Measurements from ENCODE around the gene SUPT20HL2. TPM values are rescaled to one million over a fixed set of nuclear protein-coding genes. Genes with fewer than 3 reads are reported as not detected.
"Not testable (repeated sequence)": the region's sequence is repeated elsewhere in the genome, so short reads cannot be mapped to it uniquely, and the experiment has no call there.

SUPT20HL2 gene
- not detected in 2 replicates for total RNA-seq (2014; rRNA removed; shearing (Covaris generic))
- polyA plus RNA-seq (2014; cell fraction: nucleus; rRNA removed), result 0.07 and 0.32 TPM in 2 replicates

DNA sequence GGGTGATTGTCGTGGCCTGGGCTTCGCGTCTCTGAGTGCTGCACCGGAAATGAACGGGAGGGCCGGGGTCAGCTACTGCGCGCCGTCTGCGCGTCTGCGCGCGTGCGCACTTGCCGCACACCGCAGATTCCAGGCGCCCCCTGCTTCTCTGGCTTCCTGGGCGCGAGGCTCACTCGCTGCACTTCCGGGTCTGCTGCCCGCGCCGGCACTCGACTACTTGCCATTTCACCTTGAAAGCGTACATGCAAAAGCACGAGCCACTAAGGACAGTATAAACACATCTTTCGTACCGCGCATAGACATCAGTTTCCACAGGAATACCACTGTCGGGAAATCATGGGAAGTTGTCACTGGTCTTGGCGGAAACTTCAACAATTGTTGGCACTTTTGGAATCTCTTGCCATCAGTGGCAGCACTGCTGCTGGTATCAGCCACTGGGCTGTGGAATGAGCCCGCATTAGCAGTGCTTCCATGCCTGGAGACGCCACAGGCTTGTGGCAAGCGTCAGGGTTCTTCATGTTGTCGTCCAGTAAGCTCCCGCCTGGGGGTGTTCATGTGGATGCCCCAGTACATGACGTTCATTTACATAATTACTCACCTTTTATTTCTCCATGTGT lies at the start of gene SUPT20HL2:
Gene SUPT20HL2, minus strand, starts transcription at position 51 of the 617 bp plus-strand sequence. CDS start 754 bp downstream, outside the sequence.
- DNase-seq (ENCODE audit: extremely low read depth, low read depth), result no peak

DNA sequence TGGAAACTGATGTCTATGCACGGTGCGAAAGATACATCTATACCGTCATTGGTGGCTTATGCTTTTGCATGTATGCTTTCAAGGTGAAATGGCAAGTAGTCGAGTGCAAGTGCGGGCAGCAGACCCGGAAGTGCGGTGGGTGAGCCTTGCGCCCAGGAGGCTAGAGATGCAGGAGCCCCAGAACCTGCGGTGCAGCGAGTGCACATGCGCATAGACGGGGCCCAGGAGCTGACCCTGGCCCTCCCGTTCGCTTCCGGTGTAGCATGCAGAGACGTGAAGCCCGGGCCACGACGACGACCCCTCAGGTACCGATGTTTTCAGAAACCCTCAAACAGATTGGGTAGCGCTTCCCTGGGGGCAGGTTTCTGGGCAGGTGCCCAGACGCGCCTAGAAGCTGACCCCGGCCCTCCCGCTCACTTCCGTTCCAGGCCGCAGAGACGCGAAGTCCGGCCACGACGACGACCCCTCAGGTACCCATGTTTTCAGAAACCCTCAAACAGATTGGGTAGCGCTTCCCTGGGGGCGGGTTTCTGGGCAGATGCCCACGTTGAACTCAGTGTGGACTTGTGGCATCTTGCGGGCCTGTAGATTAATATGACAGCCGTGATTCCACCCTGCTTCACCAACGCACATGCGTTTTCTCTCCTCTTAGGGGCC lies 48.3 kb upstream of the SUPT20HL2 start:
- not testable (repeated sequence) for DNase-seq (ENCODE audit: extremely low read depth, low read depth)

DNA sequence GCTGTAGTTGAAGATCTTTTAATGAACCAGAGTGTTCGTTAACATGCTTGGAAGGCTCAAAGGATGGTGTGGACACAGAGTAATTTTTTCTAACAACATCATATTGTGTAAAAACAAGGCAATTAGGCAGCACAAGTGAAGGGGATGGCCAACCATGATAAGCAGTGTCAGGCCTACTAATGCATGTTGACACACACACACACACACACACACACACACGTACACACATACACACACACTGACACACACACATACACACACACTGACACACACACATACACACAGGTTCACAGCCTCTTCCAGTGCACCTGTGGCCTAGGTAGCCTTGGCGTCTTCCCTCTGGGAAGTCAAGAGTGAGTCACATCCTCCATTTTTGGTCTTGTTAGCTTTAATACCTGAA lies 46.4 kb upstream of the SUPT20HL2 start, which contains the start of gene SUPT20HL1:
Gene SUPT20HL1, plus strand, starts transcription at position 368 of the 400 bp plus-strand sequence. CDS start 2,122 bp downstream, outside the sequence.
- no peak for DNase-seq (ENCODE audit: extremely low read depth, low read depth)

DNA sequence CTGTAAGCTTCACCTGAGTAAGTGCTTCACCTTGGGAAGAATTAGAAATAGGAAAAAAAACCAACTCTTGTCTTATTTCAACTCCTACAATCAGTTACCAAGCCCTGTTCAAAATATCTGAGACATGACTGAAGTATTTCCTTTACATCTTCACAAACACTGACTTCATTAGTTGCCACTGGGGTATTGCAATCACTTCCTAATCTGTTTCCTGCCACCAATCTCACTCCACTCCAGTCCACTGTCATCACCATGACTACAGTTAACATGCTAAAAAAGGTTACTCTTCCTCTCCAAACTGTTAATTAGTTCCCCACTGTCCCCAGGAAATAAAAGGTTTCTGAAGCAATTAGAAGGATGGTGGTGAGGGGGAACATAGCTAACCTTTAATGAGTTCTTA lies 43.2 kb upstream of the SUPT20HL2 start:
- DNase-seq (ENCODE audit: extremely low read depth, low read depth), result no peak

DNA sequence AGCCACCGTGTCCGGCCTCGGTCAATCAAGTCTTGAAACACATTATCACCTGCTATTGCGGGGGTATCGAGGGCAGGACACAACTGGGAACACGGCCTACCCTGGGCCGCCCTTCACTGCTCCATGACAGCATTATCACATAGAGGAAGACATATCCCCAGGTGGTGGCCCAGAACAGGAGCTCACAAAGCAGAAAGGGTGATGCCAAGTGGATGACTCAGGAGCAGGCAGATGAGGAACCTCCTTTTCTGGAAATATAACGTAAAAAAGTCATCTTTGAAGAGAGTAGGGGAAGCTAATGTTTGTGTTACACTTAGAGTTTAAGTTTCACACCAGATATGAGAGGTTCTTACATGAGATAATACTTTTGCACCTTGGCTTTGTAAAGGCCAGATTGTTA lies 41.2 kb upstream of the SUPT20HL2 start:
- DNase-seq (ENCODE audit: extremely low read depth, low read depth), result no peak

DNA sequence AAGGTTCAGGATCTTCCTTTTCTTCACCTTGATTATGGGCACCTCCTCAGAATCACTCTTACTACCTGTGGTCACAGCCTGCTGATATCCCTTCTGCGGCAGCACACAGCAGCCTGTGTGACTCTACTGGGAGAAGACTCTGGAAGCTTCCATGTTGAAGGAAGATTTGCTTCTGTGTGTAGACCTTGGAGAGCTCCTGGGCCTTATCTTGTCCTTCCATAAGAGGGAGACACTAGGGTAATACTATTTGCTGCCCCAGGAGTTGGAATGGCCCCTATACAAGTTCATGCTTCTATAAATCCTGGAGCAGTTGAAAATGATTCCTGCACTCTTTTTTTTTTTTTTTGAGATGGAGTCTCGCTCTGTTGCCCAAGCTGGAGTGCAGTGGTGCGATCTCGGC lies 36.3 kb upstream of the SUPT20HL2 start:
- DNase-seq (ENCODE audit: extremely low read depth, low read depth), result no peak

DNA sequence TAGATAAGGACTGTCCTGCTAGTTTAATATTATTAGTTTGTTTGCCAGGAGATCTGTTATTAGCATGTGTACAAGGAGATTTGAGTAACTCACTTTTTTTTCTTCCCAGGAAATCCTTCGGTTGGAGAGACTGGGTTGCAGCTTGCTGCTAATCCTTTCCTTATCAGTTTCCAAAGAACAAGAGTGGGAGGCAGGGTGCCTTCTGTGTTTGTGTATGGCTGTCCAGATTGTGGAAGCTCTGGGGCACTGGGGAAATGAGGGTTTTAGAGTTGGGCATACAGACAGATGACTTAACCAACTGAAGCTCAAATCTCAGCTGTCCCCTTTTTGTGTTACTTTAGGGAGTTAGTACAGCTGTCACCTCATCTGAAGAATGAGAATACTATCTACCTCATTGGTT lies 34.0 kb upstream of the SUPT20HL2 start:
- DNase-seq (ENCODE audit: extremely low read depth, low read depth), result peak; percentile 12

DNA sequence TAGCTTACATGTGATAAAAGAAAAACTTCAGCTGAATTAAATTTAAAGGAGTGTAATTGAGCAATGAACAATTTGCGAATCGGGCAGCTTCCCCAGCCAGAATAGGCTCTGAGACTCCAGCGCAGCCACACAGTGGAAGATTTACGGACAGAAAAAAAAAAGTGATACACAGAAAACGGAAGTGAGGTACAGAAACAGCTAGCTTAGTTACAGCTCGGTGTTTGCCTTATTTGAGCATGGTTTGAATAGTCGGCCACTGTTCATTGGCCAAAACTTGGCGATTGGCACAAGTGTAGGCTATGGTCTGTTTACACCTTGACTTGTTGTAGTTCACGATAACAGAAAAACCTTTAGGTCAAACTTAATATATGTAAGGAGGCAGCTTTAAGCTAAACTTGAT lies 29.9 kb upstream of the SUPT20HL2 start:
- DNase-seq (ENCODE audit: extremely low read depth, low read depth), result no peak

DNA sequence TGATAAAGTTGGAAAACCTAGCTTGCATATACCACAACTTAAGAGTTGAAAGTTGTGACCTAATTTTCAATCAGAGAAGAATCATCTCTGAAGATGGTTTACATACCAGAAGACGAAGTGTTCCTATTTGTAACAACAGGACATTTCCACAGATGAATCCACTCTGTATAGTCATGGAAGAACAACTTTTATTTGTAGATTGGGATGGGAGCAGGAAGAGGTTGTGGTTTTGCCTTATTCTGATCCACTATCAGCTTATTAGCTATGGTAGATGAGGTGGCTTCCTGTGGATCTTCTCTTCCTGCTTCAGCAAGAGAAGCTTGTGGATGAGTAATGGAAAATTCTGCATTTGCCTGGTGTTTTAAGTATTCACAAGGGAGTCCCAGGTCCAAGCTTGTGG lies 27.9 kb upstream of the SUPT20HL2 start:
- DNase-seq (ENCODE audit: extremely low read depth, low read depth), result no peak

DNA sequence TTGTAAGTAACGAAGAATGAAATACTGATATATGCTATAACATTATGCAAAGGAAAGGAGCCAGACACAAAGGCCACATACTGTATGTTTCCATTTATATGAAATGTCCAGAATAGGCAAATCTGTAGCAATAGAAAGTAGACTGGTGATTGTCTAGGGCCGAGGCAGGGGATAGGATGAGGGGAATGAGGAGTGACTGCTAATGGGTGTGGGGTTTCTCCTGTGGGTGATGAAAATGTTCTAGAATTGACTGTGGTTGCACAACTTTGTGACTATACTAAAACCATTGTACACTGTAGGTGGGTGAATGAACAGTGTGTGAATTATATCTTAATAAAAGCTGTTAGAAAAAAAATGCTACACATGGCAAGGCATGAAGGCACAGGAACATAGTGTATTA lies 26.6 kb upstream of the SUPT20HL2 start:
- no peak for DNase-seq (ENCODE audit: extremely low read depth, low read depth)

DNA sequence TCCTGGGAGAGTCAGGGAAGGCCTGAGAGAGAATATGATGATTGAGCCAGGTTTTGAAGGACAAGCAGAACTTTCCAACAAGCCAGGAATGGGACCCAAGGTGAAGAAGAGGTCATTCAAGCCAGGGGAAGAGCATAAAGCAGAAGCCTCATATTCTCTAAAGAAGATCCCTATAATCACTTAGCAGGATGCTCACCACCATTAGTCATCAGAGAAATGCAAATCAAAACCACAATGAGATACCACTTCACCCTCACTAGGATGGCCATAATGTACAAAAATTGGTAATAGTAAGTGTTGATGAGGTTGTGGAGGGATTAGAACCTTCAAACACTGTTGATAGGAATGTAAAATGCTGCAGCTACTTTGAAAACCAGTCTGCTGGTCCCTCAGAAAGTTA lies 26.0 kb upstream of the SUPT20HL2 start:
- DNase-seq (ENCODE audit: extremely low read depth, low read depth), result no peak

DNA sequence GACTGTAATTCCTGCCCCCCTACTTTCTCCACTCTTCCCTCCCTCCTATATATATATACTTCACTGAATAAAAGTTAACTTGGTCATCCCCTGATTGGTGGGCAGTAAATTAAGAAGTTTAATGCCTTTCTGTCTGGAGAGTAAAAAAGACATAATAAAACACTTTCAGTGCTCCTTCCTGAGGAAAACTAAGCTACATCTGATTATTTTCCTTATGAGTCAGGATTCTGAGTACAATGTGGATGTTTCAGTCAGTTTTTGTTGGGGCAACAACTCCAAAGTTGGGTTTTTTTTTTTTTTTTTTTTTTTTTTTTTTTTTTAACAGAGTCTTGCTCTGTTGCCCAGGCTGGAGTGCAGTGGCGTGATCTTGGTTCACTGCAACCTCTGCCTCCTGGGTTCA lies 22.0 kb upstream of the SUPT20HL2 start:
- no peak for DNase-seq (ENCODE audit: extremely low read depth, low read depth)

DNA sequence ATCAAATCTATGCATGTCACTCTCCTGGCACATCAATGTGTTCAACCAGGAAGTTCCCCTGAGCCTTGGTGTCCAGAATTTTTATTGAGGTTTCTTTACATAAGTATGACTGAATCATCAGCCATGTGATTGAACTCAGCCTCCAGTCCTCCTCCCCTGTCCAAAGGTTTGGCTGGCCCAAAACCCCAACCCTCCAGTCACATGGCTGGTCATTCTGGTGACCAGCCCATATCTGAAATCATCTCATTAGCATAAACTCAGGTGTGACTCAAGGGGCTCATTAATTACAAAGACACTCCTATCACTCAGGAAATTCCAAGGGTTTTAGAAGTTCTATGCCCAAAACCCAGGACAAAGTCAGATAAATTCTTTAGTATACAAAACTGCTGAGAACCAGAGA lies 20.6 kb upstream of the SUPT20HL2 start:
- DNase-seq (ENCODE audit: extremely low read depth, low read depth), result no peak

DNA sequence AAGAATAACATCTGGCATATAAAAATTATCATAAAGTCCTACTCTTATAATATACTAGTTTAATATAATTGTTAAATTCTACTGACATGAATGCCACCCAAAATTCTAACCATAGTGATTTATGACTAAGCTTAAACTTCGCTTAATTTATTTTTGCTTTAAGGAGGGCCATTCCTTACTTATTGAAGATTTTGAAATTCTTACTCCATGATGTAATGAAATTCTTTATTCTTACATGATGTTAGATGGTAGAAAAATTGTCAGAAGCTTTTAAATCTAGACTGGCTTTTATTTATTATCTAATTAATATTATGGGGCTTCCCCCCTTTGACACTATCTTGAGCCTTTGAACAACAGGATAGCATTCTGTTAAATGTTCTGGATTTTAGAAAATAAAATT lies 19.5 kb upstream of the SUPT20HL2 start:
- no peak for DNase-seq (ENCODE audit: extremely low read depth, low read depth)

DNA sequence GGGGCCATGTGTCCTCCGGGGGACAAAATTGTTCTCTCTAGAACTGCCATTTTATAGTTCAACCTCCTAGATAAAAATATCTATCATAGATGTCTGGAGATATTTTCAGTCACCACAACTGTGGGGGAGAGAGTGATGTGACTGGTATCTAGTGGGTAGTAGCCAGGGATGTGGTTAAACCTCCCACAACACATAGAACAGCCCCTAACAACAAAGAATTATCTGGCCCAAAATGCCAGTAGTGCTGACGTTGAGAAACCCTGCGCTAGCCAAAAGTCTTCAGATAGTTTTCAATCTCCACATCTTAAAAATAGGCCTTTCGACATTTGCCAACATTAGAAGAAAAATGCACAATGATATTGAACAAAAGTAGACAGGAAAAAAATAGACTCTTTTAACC lies 19.0 kb upstream of the SUPT20HL2 start:
- no peak for DNase-seq (ENCODE audit: extremely low read depth, low read depth)

DNA sequence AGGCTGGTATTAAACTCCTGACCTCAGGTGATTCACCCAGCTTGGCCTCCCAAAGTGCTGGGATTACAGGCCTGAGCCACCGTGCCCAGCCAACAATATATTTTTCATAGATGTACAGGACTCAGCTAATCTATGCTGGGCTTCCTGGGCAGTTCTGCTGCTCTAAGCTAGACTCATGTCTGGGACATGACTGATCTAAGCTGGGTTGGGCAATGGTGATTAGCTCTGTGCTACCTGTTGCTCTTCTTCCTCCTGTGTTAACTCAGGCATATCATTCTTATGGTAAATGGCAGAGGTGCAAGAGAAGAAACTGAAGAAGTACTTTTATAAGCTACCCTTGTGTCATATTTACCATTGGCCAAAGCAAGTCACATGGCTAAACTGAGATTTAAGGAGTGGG lies 11.4 kb upstream of the SUPT20HL2 start:
- no peak for DNase-seq (ENCODE audit: extremely low read depth, low read depth)

DNA sequence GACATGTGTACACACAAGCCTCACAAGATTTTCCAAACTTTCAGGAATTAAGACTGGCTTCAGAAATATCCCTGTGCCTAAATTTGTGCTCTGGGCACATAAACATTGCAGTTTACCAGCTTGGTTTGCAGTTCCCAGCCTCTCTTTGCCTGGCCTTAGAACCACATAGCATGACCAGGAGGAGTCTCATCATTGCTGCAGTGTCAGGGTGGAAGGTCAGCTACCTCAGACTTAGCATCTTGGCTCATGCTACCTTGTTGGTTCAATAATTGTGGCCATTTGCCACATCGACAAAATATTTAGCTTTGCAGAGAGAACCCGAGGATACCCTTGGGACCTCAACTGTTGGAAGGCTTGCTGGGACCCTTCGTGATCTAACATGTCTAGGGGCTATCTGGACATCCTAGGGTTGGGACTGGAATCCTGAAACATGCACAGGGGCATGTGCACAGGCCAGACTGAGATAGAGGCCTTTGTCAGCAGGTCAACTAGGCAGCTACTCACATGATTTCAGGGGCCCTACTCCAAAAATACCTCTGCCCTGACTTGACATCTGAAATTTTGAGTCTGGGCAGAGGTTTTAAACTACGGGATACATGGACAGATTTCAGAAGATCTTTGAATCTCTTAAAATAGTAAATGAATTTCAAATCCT lies 8.0 kb upstream of the SUPT20HL2 start:
- no peak for DNase-seq (ENCODE audit: extremely low read depth, low read depth)

DNA sequence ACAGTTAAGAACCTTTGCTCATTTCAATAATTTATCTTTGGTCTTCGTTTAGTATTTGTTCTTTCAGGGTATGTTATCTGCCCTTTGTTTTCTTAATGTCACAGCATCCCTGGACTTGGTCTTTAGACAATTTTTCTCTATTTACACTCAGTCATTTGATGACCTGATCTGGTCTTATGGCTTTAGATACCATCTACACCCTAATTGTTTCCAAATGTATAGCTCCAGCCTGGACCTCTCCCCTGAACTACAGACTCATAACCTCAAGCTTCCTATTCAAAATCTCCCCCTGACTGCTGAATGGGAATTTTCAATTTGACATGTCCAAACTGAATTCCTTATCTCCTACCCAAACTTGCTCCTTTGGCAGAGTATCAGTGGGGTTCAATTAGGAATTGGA lies 3.7 kb upstream of the SUPT20HL2 start:
- DNase-seq (ENCODE audit: extremely low read depth, low read depth), result no peak

DNA sequence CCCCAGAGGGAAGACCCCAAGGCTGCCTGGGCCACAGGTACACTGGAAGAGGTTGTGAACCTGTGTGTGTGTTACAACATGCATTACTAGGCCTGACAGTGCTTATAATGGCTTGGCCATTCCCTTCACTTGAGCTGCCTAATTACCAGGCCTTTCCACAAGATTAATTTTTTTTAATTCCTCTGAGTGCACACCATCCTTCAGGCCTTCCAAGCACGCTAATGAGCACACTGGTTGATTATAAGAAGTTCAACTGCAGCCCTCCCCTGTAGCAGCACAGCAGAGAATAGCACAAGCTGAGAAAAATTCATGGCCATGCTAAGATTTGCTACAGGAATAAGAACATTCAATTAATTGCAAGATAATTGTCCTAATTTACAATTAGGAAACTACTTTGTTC lies 2.2 kb upstream of the SUPT20HL2 start:
- no peak for DNase-seq (ENCODE audit: extremely low read depth, low read depth)

DNA sequence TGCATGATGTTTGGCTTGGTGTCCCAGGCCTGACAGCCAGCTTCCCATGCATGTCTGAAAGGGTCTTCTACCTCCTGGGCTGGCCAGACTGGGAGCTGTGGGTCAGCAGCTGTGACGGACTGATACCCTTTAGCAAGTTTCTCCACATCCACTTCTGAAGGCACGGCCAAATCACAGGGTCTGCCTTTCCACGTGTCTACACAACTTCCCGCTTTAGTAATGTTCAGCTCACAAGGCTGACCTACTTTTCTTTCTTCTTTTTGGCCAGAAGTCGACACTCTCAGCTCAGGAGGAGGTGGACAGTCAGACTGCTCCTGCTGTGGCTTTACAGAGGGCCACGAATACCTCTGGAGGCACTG lies 1.6 kb downstream of the SUPT20HL2 start:
- DNase-seq (ENCODE audit: extremely low read depth, low read depth), result not testable (repeated sequence)

DNA sequence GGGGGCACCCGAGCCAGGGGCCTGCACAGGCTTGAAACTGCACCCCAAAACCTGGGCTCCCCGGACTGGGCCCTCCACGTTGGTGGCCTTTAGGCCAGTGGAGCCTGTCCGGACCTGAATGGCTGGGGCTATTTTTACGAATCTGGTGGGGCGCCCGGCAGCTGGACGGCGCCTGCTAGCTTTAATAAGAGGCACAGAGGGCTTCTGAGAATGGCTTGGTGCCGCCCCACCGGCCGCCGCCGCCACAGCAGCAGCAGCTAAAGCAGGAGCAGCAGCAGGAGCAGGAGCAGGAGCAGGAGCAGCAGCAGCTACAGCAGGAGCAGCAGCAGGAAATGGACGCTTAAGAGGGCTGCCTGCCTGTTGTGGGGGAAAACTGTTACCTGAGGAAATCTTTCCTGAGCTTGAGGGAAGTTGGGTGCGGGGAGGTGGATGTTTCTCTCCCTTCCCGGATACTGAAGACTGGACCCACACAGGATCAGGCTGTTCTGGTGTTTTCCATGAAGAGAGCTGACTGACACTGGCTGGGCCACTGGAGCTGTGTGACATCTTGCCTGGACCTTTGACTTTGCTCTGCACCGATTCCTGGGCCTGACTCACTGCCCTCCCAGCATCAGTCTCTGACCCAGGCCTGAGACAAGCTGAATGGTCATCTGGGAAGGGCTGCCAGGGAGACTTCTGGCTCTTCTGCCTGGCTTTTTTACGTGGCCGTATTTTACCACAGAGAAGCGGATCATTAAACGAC lies 2.2 kb downstream of the SUPT20HL2 start:
- DNase-seq (ENCODE audit: extremely low read depth, low read depth), result not testable (repeated sequence)

Data from NCI-H460 (cell line).